ENCODE measurements around the gene RABGAP1L. TPM values are rescaled to one million over a fixed set of nuclear protein-coding genes. Genes with fewer than 3 reads are reported as not detected.

Gene RABGAP1L
- total and polyA plus RNA-seq, 2 of the 8 experiments (the other 6 are each of a cell fraction or from before 2014, with no cell fraction given): 33.3 to 156 TPM

- H4K5ac ChIP-seq (ENCODE audit: insufficient read length, low read depth, low read length): peak overlapping the region; percentile 96
- no peaks in the 10 kb centered on the region for H3K27me3 ChIP-seq (replicated peaks in 1 of 4; ENCODE audit: control insufficient read depth in 3 of 4, extremely low read depth in 1 of 4, insufficient read depth in 3 of 4, low read length in 3 of 4)
- no peaks in the 10 kb centered on the region for H3K9me3 ChIP-seq (ENCODE audit: insufficient read depth in 2 of 2, low read depth in 1 of 2, low read length in 1 of 2)
- no peak overlapping the region for H3K9ac ChIP-seq (replicated peaks in 1 of 4; ENCODE audit: extremely low read depth in 1 of 4, low read depth in 3 of 4, low read length in 3 of 4)
- FAIRE-seq: no peak
- peak overlapping the region; percentile 93; the same call in 1 of the 2 replicates for H2BK12ac ChIP-seq (ENCODE audit: low read depth, low read length)
- no peaks in the 10 kb centered on the region; the same call in 1 of the 2 replicates for H3K23me2 ChIP-seq (ENCODE audit: low read depth, low read length)
- H3K56ac ChIP-seq (replicated peaks; ENCODE audit: insufficient read length, low read depth, low read length): no peak overlapping the region
- POLR2A ChIA-PET (ENCODE audit: partially characterized antibody): interaction anchor here (0.8 to 2.7 kb wide), 8 partner anchors 8 to 126 kb away, joined by 3 to 9 read pairs (median 4); partner anchors contain the start of gene CACYBP
- 13% methylated on average over 2 of the region's 2 CpGs; no CpG with 5 or more reads in 1 of the 2 experiments for WGBS, 2 experiments (ENCODE audit: extremely low coverage in 1 of 2, insufficient coverage in 1 of 2, insufficient read length in 1 of 2, insufficient replicate concordance in 2 of 2, low coverage in 1 of 2, low lambda C conversion rate in 2 of 2, missing lambda C conversion rate in 1 of 2)
- CTCF ChIA-PET (ENCODE audit: partially characterized antibody): interaction anchor here (1.6 kb wide), 2 partner anchors 112 to 126 kb away, joined by 3 read pairs; no protein-coding TSS in a partner anchor
- H3K4me1 ChIP-seq (replicated peaks in 1 of 4; ENCODE audit: control insufficient read depth in 3 of 4, insufficient read depth in 4 of 4, low read length in 3 of 4): peaks cover 0 to 21% (median 12%) of the 10 kb centered on the region in 4 experiments; a peak in 6 of 7 replicates
- H2BK5ac ChIP-seq (ENCODE audit: low read depth, low read length): peak overlapping the region; percentile 93; the same call in 1 of the 2 replicates
- no peak overlapping the region for H2BK15ac ChIP-seq (ENCODE audit: low read length)
- peaks cover 0 to 19% (median 2%) of the 10 kb centered on the region in 4 experiments; a peak in 2 of 8 replicates for H3K36me3 ChIP-seq (ENCODE audit: control insufficient read depth in 2 of 4, insufficient read depth in 4 of 4, low read length in 3 of 4)
- no peak overlapping the region for H3K23ac ChIP-seq (ENCODE audit: insufficient read length)
- peak overlapping the region; percentile 88 for H4K91ac ChIP-seq (replicated peaks; ENCODE audit: insufficient read length, low read length)
- H3K4ac ChIP-seq (replicated peaks; ENCODE audit: insufficient read length, low read depth, low read length): no peak overlapping the region
- peak overlapping the region; percentile 35 to 50; a peak in 3 of 4 replicates for H3K4me2 ChIP-seq (ENCODE audit: insufficient read depth in 1 of 2, low read depth in 2 of 2, low read length in 2 of 2)
- TF ChIP-seq POLR2AphosphoS5 (IDR thresholded peaks at IDR 0.05; ENCODE audit: low read depth, low read length): no peak
- TF ChIP-seq KDM1A (IDR thresholded peaks at IDR 0.05; ENCODE audit: borderline replicate concordance, low read length): 0 out of 2 replicates have a peak, but pooled peaks have one; percentile 21
- no peak overlapping the region for H3K4me3 ChIP-seq (ENCODE audit: extremely low read depth in 1 of 4, insufficient read depth in 2 of 4, low read depth in 3 of 4, low read length in 4 of 4)
- H2BK20ac ChIP-seq (ENCODE audit: low read length): no peak overlapping the region
- no peak for DNase-seq (ENCODE audit: low read depth in 1 of 2, low spot score in 2 of 2)
- peak overlapping the region; percentile 53 for H3K18ac ChIP-seq (ENCODE audit: extremely low read depth, low read length)
- no peak overlapping the region for H4K8ac ChIP-seq (ENCODE audit: extremely low read depth, insufficient read depth, low read length)
- H2AK5ac ChIP-seq (ENCODE audit: low read depth, low read length): peak overlapping the region; percentile 42; the same call in 1 of the 2 replicates
- H3K79me1 ChIP-seq (ENCODE audit: low read depth, low read length): no peaks in the 10 kb centered on the region
- peak overlapping the region; percentile 24; the same call in 1 of the 2 replicates for H3K27ac ChIP-seq (ENCODE audit: low read depth, low read length)
- peak overlapping the region; percentile 95 for H2BK120ac ChIP-seq (replicated peaks; ENCODE audit: low read depth, low read length)
- no peak overlapping the region for H2AFZ ChIP-seq (ENCODE audit: low read length)
- no peak overlapping the region for H3K14ac ChIP-seq (ENCODE audit: insufficient read length)
- peaks cover 4 to 32% of the 10 kb centered on the region in 2 experiments; a peak in 3 of 4 replicates for H3K79me2 ChIP-seq (ENCODE audit: control insufficient read depth in 1 of 2, insufficient read depth in 2 of 2, low read length in 2 of 2)
- H4K20me1 ChIP-seq (replicated peaks in 1 of 2; ENCODE audit: control insufficient read depth in 1 of 2, insufficient read depth in 2 of 2, low read length in 2 of 2): no peaks in the 10 kb centered on the region
These were observed 713.3 kb downstream of the RABGAP1L start for GRCh38 chr1:174872615-174873058.

Data from H1 (cell line).